ENCODE results near the gene IKZF3. TPM values are rescaled to one million over a fixed set of nuclear protein-coding genes. Genes with fewer than 3 reads are reported as not detected.
A peak's percentile ranks its signal among the peaks of the same experiment; 100 is the strongest.
"Not testable (repeated sequence)": the region's sequence is repeated elsewhere in the genome, so short reads cannot be mapped to it uniquely, and the experiment has no call there.

Gene IKZF3
- total RNA-seq, 2 experiments from 2014 or later = 33.1 to 39.8 TPM

DNA sequence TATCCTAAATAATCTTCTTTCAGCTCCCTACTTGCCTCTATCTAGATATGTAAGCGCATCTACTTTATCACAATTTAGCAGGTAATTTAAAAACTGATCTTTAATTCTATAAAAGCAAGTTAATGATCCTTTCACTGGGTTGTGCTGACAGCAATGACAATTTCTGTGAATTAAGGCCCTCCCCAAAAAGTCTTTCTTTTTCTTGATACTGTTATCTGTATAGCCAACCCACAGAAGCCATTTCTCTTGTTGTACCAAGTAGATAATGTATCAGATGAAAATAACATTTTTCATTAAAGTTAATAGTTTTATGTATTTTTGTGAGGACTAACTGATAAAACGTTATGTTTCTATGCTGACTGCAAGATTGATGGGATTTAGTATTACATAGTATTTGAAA, 7.7 kb upstream of the IKZF3 start:
- POLR2A ChIA-PET = no interaction called here
- Mint-ChIP-seq H3K9me3 (peaks cover 8% of the 10 kb centered on the region), H3K36me3 (ENCODE audit: low read depth) (peaks cover 4% of the 10 kb centered on the region), H3K27ac (no peak overlapping the region), H3K27me3 (peaks cover 6% of the 10 kb centered on the region), H3K4me1 (peaks cover 20% of the 10 kb centered on the region), H3K4me3 (no peak overlapping the region)
- CTCF ChIA-PET = interaction anchor here (0.9 kb wide), 1 partner anchor 142 kb away, joined by 4 read pairs; the partner anchor contains the start of gene MIEN1
- DNase-seq = no peak

DNA sequence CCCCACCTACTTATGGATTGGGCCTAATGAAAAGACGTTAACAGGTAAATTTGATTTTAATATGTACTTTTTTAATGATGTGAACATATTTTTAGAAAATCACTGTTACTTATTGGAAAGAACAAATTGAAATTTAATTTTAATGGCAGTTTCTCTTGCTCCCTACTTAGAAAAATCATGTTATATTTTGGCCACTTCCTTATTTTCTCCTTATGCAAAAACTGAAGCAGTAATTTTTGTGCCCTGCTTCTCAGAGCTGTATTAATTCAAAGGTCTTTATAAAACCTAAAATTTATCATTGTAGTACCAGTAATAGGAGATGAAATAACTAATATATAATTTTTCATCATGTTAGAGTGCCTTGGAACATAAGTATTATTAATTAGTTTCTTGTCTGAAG, 6.7 kb upstream of the IKZF3 start:
- no peak overlapping the region for H3K4me3 Mint-ChIP-seq
- H3K9me3 Mint-ChIP-seq = peaks cover 8% of the 10 kb centered on the region
- ChIA-PET CTCF (no interaction called here), POLR2A (no interaction called here)
- DNase-seq = no peak
- peaks cover 28% of the 10 kb centered on the region for H3K4me1 Mint-ChIP-seq
- H3K27me3 Mint-ChIP-seq = peaks cover 3% of the 10 kb centered on the region
- H3K36me3 Mint-ChIP-seq (ENCODE audit: low read depth) = peaks cover 4% of the 10 kb centered on the region
- H3K27ac Mint-ChIP-seq = no peak overlapping the region

DNA sequence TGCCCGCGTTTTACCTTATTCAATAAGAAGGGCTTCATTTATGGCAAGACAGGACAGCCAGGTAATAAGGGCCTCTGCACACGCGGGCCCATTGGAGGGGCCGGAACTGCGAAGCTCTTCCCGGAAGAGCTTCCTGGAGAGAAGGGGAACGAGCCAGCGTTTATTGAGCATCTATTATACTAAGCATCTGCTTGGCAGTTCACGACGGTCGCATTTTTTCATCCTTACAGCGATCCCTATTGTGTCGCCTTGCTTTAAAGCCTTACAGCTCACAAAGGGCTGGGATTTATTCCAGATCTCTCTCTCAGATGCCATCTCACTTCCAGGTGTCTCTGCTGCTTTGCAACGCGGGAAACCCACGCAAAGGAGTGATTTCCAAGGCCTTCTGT, 4.4 kb upstream of the IKZF3 start:
- ChIA-PET POLR2A (no interaction called here), CTCF (no interaction called here)
- Mint-ChIP-seq H3K4me1 (peaks cover 45% of the 10 kb centered on the region), H3K9me3 (peaks cover 8% of the 10 kb centered on the region), H3K36me3 (ENCODE audit: low read depth) (peaks cover 4% of the 10 kb centered on the region), H3K27me3 (peaks cover 3% of the 10 kb centered on the region), H3K4me3 (no peak overlapping the region), H3K27ac (no peak overlapping the region)
- DNase-seq = no peak

DNA sequence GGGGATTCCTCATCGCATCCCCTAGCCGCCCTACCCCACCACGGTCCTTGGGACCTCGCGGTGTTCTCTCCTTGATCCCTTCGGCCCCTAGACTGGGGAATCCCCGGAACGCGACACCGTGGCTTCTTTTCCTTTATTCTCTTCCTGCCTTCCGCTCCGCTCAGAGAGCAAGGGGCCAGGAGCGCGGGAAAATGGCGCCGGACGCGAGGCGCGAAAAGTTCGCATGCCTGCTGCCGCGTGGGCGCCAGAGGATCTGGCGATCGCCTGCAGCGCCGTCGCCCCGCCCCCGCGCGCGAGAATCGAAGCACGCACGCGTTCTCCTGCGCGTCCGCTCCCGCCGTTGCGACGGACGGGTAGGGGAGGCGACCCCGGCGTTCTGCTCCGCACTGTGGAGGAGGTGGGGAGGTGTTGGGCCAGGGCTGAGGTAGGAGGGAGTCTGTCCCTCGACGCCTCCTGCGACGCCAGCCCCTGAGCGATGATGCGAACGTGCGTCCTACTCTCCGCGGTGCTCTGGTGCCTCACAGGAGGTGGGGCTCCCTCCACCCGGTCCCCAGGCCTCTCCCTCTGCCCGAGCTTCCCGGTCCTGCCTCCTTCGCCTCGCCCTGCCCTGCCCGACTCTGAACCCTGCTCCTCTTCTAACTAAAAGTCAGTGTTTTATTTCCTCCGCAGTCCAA, 3.9 kb upstream of the IKZF3 start, which contains the start of gene ZPBP2:
ZPBP2 (plus strand) TSS at position 323 of the 674 bp plus-strand sequence; CDS start at position 476, 153 bp downstream.
- POLR2A ChIA-PET = no interaction called here
- H3K27ac Mint-ChIP-seq = peak within 1 kb of the TSS; percentile 63

DNA sequence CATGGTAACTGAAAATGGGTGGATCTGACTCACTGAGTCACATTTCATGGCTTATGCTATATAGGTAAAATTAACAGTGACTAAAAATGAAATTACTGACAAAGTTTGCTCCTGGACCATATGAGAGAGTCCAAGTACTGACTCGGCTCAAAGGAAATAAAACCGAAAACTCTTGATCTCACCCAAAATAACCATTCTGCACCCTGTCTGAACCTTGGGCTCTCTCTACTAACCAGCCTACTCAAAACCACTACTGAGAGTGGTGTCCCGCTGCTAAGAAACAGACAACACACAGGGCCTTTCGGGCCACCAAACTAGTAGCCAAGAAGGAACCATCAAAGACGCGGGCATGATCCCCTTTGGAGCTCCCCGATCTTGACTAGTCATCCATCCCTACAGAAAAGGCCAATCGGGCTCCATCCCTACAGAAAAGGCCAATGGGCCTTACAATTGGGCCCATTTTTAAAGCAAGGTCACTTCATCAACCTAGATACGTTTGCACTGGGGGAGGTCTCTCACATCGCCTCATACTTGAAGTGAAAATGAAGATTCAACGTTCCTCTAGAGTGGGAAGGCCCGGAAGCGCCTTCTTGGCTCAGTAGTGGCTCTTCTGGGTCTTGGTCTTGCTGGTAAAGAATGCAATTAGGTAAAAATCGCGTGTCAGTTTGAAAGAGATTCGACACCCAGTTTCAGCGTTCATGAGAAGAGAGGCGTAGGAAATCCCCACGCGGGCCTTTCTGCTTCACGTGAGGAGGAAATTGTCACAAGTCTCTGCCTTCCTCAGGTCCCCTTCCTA, 3.2 kb upstream of the IKZF3 start:
- peak; percentile 30 for DNase-seq
- peak overlapping the region; percentile 63 for H3K27ac Mint-ChIP-seq
- peaks cover 8% of the 10 kb centered on the region for H3K9me3 Mint-ChIP-seq
- no peaks in the 10 kb centered on the region for H3K27me3 Mint-ChIP-seq
- CTCF ChIA-PET = interaction anchor here (1.0 kb wide), 1 partner anchor 246 kb away, joined by 3 read pairs; no protein-coding TSS in a partner anchor
- POLR2A ChIA-PET = no interaction called here
- peaks cover 50% of the 10 kb centered on the region for H3K4me1 Mint-ChIP-seq
- H3K36me3 Mint-ChIP-seq (ENCODE audit: low read depth) = peaks cover 4% of the 10 kb centered on the region
- H3K4me3 Mint-ChIP-seq = peak overlapping the region; percentile 30

More for the DNA sequence above, 3.9 kb upstream of the IKZF3 start, which contains the start of gene ZPBP2:
- peaks cover 4% of the 10 kb centered on the region for H3K36me3 Mint-ChIP-seq (ENCODE audit: low read depth)
- DNase-seq = peak; percentile 31
- H3K4me3 Mint-ChIP-seq = peak within 1 kb of the TSS; percentile 30
- H3K27me3 Mint-ChIP-seq = peaks cover 3% of the 10 kb centered on the region
- peaks cover 8% of the 10 kb centered on the region for H3K9me3 Mint-ChIP-seq
- peaks cover 50% of the 10 kb centered on the region for H3K4me1 Mint-ChIP-seq
- CTCF ChIA-PET = interaction anchor here (1.0 kb wide), 1 partner anchor 247 kb away, joined by 3 read pairs; no protein-coding TSS in a partner anchor

DNA sequence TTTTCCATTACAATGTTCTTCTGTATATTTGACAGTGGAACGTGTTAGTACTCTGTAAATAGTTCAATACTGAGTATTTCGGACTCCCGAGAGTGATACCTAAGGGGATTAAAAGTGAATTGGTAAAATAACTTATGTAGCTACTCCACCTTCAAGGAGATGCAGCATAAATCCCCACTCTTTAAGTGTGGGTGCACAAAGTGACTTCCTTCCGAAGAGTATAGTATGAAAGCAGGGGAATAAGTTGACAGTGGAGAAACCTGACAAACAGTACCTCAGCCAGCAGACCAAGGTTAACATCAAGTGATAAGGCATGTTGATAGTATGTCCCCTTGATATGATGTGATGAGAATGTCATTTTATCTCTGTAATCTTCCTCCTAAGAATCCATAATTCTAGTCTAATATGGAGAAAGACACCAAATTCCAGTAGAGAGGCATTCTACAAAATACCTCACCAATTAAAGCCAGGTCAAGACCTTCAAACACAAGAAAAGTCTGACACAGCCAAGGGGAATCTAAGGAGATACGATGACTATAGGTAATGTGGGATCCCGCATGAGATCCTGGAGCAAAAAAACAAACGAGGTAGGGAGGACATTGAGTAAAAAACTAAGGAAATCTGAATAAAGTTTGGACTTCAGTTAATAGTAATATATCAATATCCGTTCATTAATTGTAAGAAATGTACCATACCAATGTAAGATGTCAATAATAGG, 2.1 kb upstream of the IKZF3 start:
- Mint-ChIP-seq H3K4me1 (peaks cover 55% of the 10 kb centered on the region), H3K27me3 (no peaks in the 10 kb centered on the region), H3K4me3 (no peak overlapping the region), H3K36me3 (ENCODE audit: low read depth) (peaks cover 5% of the 10 kb centered on the region), H3K27ac (peak overlapping the region; percentile 37), H3K9me3 (peaks cover 8% of the 10 kb centered on the region)
- ChIA-PET CTCF (interaction anchor here (2.2 kb wide), 1 partner anchor 244 kb away, joined by 6 read pairs; no protein-coding TSS in a partner anchor), POLR2A (no interaction called here)
- DNase-seq = no peak

DNA sequence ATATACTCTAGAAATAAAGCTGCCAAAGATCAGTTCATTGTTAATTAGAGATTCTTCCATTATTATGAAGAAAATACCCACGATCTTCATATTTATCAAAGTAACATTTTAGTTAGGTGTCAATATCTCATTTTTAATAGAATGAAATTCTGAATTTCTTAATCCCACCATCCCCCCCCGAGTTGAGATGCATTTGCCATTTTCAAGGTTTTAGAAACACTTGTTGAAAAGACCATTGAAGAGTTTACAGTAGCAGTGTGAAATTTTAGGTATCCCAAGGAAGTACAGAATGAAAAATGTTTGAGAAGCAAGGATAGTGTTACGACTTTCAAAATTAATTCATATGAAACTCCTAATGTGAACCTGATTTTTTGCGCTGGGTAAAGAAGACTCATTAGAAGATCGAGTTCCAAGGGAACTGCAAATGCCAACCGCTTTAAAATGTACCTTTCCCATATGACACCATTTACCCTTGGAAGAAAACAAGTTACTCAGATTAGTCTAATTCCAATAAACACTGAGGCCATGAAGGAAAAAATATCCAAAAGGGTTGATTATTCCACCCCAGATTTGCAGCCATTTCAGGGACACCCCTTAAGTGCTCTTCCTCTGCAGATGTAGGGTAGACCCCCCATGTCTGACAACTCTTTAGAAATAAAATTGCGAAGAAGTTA, 731 bp downstream of the IKZF3 start:
- Mint-ChIP-seq H3K27me3 (no peaks in the 10 kb centered on the region), H3K4me3 (peak overlapping the region; percentile 92), H3K27ac (peak overlapping the region; percentile 90), H3K36me3 (ENCODE audit: low read depth) (peaks cover 15% of the 10 kb centered on the region), H3K4me1 (peaks cover 60% of the 10 kb centered on the region), H3K9me3 (peaks cover 8% of the 10 kb centered on the region)
- DNase-seq = no peak
- ChIA-PET POLR2A (no interaction called here), CTCF (interaction anchor here (1.0 kb wide), 1 partner anchor 132 kb away, joined by 3 read pairs; no protein-coding TSS in a partner anchor)

DNA sequence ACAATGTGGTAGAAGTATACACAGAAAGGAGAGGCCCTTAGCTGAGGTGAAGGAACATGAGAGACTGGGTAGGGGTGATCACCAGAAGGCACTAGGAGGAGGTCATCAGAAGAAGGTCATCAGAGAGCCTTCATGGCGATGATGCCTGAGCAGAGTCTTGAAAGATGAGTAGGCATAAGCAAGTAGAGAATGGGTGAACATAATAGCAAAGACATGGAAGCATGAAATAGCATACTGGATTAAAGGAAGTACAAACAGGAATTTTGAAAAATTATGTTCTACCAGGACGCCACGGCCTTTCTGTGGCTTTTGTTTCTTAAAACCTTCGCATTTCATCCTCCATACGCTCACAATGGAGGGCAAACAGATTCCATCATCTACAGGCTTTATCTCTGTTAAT, 2.9 kb downstream of the IKZF3 start:
- ChIA-PET POLR2A (interaction anchor here (0.9 to 1.6 kb wide), 2 partner anchors 92 to 106 kb away, joined by 3 to 5 read pairs; no protein-coding TSS in a partner anchor), CTCF (interaction anchor here (1.3 to 1.8 kb wide), 6 partner anchors 14 to 239 kb away, joined by 3 to 7 read pairs (median 4); no protein-coding TSS in a partner anchor)
- H3K27me3 Mint-ChIP-seq = no peaks in the 10 kb centered on the region
- H3K27ac Mint-ChIP-seq = peak overlapping the region; percentile 80
- H3K9me3 Mint-ChIP-seq = no peaks in the 10 kb centered on the region
- H3K4me3 Mint-ChIP-seq = peak overlapping the region; percentile 65
- peaks cover 10% of the 10 kb centered on the region for H3K36me3 Mint-ChIP-seq (ENCODE audit: low read depth)
- H3K4me1 Mint-ChIP-seq = peaks cover 44% of the 10 kb centered on the region
- no peak for DNase-seq

DNA sequence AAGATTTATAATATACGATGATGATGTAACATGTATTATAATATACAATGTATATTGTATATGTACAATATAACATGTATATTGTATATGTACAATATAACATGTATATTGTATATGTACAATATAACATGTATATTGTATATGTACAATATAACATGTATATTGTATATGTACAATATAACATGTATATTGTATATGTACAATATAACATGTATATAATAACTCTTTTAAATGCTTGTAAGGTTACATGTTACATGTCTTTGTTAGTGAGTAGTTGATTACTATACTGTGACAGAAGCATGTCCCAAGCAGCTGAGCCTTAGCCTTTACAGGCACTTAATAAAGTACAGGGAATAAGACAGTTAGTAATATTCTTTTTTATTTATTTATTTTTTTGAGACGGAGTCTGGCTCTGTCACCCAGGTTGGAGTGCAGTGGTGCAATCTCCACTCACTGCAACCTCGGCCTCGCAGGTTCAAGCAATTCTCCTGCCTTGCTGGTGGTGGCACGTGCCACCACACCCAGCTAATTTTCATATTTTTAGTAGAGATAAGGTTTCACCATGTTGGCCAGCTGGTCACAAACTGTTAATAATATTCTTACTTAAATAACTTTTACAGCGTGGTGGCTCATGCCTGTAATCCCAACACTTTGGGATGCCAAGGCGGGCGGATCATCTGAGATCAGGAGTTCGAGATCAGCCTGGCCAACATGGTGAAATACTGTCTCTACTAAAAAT, 8.0 kb downstream of the IKZF3 start:
- H3K9me3 Mint-ChIP-seq, H3K27ac Mint-ChIP-seq, DNase-seq, POLR2A ChIA-PET, CTCF ChIA-PET, H3K27me3 Mint-ChIP-seq, H3K4me3 Mint-ChIP-seq: not testable (repeated sequence)
- H3K4me1 Mint-ChIP-seq = peaks cover 27% of the 10 kb centered on the region
- H3K36me3 Mint-ChIP-seq (ENCODE audit: low read depth) = peaks cover 14% of the 10 kb centered on the region

DNA sequence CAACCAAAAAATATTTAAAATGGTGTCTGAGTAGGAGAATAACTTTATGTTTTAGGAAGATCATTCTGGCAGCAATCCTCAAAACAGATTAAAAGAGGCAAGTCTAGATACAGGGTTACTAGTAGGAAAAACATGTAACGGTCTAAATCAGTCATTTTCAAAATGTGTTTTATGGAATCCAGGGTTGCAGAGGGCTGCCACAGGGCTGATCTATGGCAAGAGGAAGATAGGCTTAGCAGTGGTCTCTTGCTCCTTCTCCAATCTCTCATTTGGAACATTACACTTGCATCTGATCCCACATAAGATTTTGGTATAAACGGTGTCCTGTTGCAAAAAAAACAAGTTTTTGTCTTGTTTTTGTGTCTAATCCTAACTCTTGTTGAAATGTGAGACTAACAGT, 9.2 kb downstream of the IKZF3 start:
- CTCF ChIA-PET = interaction anchor here (1.2 kb wide), 1 partner anchor 12 kb away, joined by 3 read pairs; no protein-coding TSS in a partner anchor
- Mint-ChIP-seq H3K4me3 (no peak overlapping the region), H3K36me3 (ENCODE audit: low read depth) (peaks cover 15% of the 10 kb centered on the region), H3K9me3 (peaks cover 2% of the 10 kb centered on the region), H3K4me1 (peaks cover 19% of the 10 kb centered on the region), H3K27ac (no peak overlapping the region), H3K27me3 (no peaks in the 10 kb centered on the region)
- no peak for DNase-seq
- POLR2A ChIA-PET = interaction anchor here (0.7 kb wide), 1 partner anchor 9 kb away, joined by 3 read pairs; the partner anchor contains the start of gene IKZF3

DNA sequence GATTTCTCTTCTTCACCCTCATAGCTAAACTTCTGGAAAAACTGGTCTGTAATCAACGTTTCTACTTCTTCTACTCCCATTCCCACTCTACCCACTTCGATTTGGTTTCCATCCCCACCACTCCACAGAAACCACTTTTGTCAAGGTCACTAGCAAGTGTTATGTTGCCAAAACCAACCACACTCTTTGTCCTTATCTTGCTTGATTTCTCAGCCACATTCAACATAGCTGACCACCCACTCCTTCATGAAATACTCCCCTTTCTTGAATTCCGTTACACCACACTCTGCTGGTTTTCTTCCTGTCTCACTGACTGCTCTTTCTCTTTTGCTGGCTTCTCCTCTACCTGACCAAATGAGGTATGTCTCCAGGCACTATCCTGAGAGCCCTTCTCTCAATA, 11.9 kb downstream of the IKZF3 start:
- DNase-seq = no peak
- peaks cover 17% of the 10 kb centered on the region for H3K36me3 Mint-ChIP-seq (ENCODE audit: low read depth)
- ChIA-PET CTCF (interaction anchor here (0.9 kb wide), 1 partner anchor 31 kb away, joined by 4 read pairs; no protein-coding TSS in a partner anchor), POLR2A (interaction anchor here (0.6 kb wide), 1 partner anchor 32 kb away, joined by 3 read pairs; no protein-coding TSS in a partner anchor)
- H3K27ac Mint-ChIP-seq = no peak overlapping the region
- peaks cover 36% of the 10 kb centered on the region for H3K4me1 Mint-ChIP-seq
- H3K27me3 Mint-ChIP-seq = no peaks in the 10 kb centered on the region
- no peak overlapping the region for H3K4me3 Mint-ChIP-seq
- peaks cover 2% of the 10 kb centered on the region for H3K9me3 Mint-ChIP-seq
